ENCODE data around the gene CPED1. TPM values are rescaled to one million over a fixed set of nuclear protein-coding genes. Genes with fewer than 3 reads are reported as not detected.
"Not testable (repeated sequence)": the region's sequence is repeated elsewhere in the genome, so short reads cannot be mapped to it uniquely, and the experiment has no call there.

The CPED1 gene
- total RNA-seq, 1 experiment from 2014 or later, result 0.39 TPM

GRCh38 chr7:121062671-121063279 lies 74.3 kb downstream of the CPED1 start:
- Histone ChIP-seq H3K27ac (ENCODE audit: low read length) (no peak overlapping the region), H3K9me3 (ENCODE audit: control insufficient read depth, insufficient read depth, low read depth, low read length) (no peaks in the 10 kb centered on the region), H3K4me1 (ENCODE audit: control insufficient read depth, insufficient read depth, low read length) (no peaks in the 10 kb centered on the region), H3K27me3 (ENCODE audit: control insufficient read depth, insufficient read depth, low read length) (peaks cover 4% of the 10 kb centered on the region; the same call in 1 of the 2 replicates), H3K4me3 (ENCODE audit: low read depth in 2 of 2, low read length in 2 of 2) (no peak overlapping the region), H3K36me3 (ENCODE audit: control insufficient read depth, insufficient read depth, low read length) (no peaks in the 10 kb centered on the region)
- CTCF ChIA-PET, result no interaction called here
- POLR2A ChIA-PET, result no interaction called here
- no peak for TF ChIP-seq TCF7L2 (IDR thresholded peaks at IDR 0.05; ENCODE audit: low read depth, low read length)
- no peak for TF ChIP-seq CTCF (IDR thresholded peaks at IDR 0.05)
- no peak for TF ChIP-seq SIN3A (IDR thresholded peaks at IDR 0.05; ENCODE audit: borderline replicate concordance, insufficient read depth, low read depth, low read length)
- no peak for TF ChIP-seq REST (IDR thresholded peaks at IDR 0.05; ENCODE audit: insufficient read depth in 1 of 2, low read depth in 2 of 2, low read length in 1 of 2)
- TF ChIP-seq POLR2AphosphoS5 (IDR thresholded peaks at IDR 0.05; ENCODE audit: low read depth, low read length), result no peak
- intact Hi-C loops (cut with micrococcal nuclease; ENCODE audit: unreplicated experiment), result no loop called here
- in situ Hi-C loops (cut with HindIII; ENCODE audit: low pct_unique_long_range_greater_than_20kb, low sequenced_read_pairs), result no loop called here
- DNase-seq (ENCODE audit: low read depth, low spot score) (no peak), ATAC-seq (no peak)
- BruUV-seq (replicated peaks), result no TSS peak

GRCh38 chr7:121067717-121068116 lies 79.2 kb downstream of the CPED1 start:
- intact Hi-C loops (cut with micrococcal nuclease; ENCODE audit: unreplicated experiment); in situ Hi-C loops (cut with HindIII; ENCODE audit: low pct_unique_long_range_greater_than_20kb, low sequenced_read_pairs): not testable (repeated sequence)
- CTCF ChIA-PET, result interaction anchor here (0.7 kb wide), 1 partner anchor 39 kb away, joined by 3 read pairs; no protein-coding TSS in a partner anchor

GRCh38 chr7:121069346-121070100 lies 81.0 kb downstream of the CPED1 start:
- ChIA-PET CTCF (no interaction called here), POLR2A (no interaction called here)
- in situ Hi-C loops (cut with HindIII; ENCODE audit: low pct_unique_long_range_greater_than_20kb, low sequenced_read_pairs) (no loop called here), intact Hi-C loops (cut with micrococcal nuclease; ENCODE audit: unreplicated experiment) (no loop called here)
- H3K4me1 ChIP-seq (ENCODE audit: control insufficient read depth, insufficient read depth, low read length), result no peaks in the 10 kb centered on the region
- H3K4me3 ChIP-seq (ENCODE audit: low read depth in 2 of 2, low read length in 2 of 2), result no peak overlapping the region
- H3K36me3 ChIP-seq (ENCODE audit: control insufficient read depth, insufficient read depth, low read length), result no peaks in the 10 kb centered on the region
- ATAC-seq, result no peak
- TF ChIP-seq SIN3A (IDR thresholded peaks at IDR 0.05; ENCODE audit: borderline replicate concordance, insufficient read depth, low read depth, low read length) (no peak), REST (IDR thresholded peaks at IDR 0.05; ENCODE audit: insufficient read depth in 1 of 2, low read depth in 2 of 2, low read length in 1 of 2) (no peak), CTCF (IDR thresholded peaks at IDR 0.05) (no peak), TCF7L2 (IDR thresholded peaks at IDR 0.05; ENCODE audit: low read depth, low read length) (no peak), POLR2AphosphoS5 (IDR thresholded peaks at IDR 0.05; ENCODE audit: low read depth, low read length) (no peak)
- BruUV-seq (replicated peaks), result no TSS peak
- H3K9me3 ChIP-seq (ENCODE audit: control insufficient read depth, insufficient read depth, low read depth, low read length), result no peaks in the 10 kb centered on the region
- no peaks in the 10 kb centered on the region for H3K27me3 ChIP-seq (ENCODE audit: control insufficient read depth, insufficient read depth, low read length)
- no peak for DNase-seq (ENCODE audit: low read depth, low spot score)
- H3K27ac ChIP-seq (ENCODE audit: low read length), result no peak overlapping the region

More at GRCh38 chr7:121067717-121068116, 79.2 kb downstream of the CPED1 start:
- BruUV-seq (replicated peaks); H3K4me1 ChIP-seq (ENCODE audit: control insufficient read depth, insufficient read depth, low read length); DNase-seq (ENCODE audit: low read depth, low spot score); H3K27me3 ChIP-seq (ENCODE audit: control insufficient read depth, insufficient read depth, low read length); POLR2A ChIA-PET; H3K9me3 ChIP-seq (ENCODE audit: control insufficient read depth, insufficient read depth, low read depth, low read length); H3K36me3 ChIP-seq (ENCODE audit: control insufficient read depth, insufficient read depth, low read length); H3K27ac ChIP-seq (ENCODE audit: low read length); ATAC-seq; H3K4me3 ChIP-seq (ENCODE audit: low read depth in 2 of 2, low read length in 2 of 2): not testable (repeated sequence)
